PC-9 (cell line): ENCODE data around the gene IQCH.

ENCODE experiments used
- EZH2 ChIP-seq: fragments of 200-600 bp; sonication (generic); IDR thresholded peaks from 2 replicates; pipeline ENCODE4 v1.8.0; 2017; ENCODE audit warnings: antibody characterized with exemption, low read depth
- TF ChIP-seq, protein P1 (sequence below): fragments of 200-600 bp; sonication (generic); conservative IDR thresholded peaks from 2 replicates; pipeline ENCODE4 v1.6.1; 2017; ENCODE audit warnings: mixed run types, antibody characterized with exemption, mild to moderate bottlenecking, moderate library complexity

DNA sequence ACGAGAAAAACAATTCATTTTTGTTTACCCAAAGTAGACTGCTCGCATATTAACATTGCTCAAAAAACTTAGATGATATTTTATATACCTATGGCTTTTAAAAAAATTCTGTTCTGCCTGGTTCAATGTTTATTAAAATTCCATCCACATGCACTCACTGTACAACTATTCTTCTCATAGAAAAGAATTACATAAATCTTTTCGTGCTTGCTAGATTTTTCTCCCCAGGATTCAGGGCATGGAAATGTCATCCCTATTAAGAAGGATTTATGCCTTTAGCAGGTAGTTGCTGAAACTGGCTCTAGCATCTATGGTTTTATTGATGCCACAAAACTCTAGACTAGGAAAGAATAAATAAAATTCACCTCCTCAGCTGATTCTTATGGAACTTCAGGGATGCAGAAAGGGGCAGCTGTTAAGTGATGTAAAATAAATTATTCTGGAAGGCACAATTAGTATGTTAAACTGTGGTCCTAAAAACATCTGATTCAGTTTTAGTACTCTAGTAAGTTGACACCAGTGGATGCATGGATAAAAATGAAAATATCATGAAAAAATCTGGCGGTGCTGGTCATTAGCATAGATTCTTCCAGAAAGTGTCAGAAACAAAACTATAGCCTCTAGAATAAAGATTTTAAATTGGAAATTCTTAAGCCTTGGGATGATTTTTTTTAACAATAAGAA, 41.8 kb upstream of the IQCH start:
- TF ChIP-seq, protein P1, sequence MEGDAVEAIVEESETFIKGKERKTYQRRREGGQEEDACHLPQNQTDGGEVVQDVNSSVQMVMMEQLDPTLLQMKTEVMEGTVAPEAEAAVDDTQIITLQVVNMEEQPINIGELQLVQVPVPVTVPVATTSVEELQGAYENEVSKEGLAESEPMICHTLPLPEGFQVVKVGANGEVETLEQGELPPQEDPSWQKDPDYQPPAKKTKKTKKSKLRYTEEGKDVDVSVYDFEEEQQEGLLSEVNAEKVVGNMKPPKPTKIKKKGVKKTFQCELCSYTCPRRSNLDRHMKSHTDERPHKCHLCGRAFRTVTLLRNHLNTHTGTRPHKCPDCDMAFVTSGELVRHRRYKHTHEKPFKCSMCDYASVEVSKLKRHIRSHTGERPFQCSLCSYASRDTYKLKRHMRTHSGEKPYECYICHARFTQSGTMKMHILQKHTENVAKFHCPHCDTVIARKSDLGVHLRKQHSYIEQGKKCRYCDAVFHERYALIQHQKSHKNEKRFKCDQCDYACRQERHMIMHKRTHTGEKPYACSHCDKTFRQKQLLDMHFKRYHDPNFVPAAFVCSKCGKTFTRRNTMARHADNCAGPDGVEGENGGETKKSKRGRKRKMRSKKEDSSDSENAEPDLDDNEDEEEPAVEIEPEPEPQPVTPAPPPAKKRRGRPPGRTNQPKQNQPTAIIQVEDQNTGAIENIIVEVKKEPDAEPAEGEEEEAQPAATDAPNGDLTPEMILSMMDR, result no peak
- TF ChIP-seq EZH2, result no peak
